HepG2 (cell line): ENCODE results near the gene LINGO3. TPM values are rescaled to one million over a fixed set of nuclear protein-coding genes. Genes with fewer than 3 reads are reported as not detected.
"Not testable (repeated sequence)": the region's sequence is repeated elsewhere in the genome, so short reads cannot be mapped to it uniquely, and the experiment has no call there.

Experiments used
- ATAC-seq: fragments of 200-7000 bp; cut with Tn5 transposase; 3 replicates; pipeline ENCODE4 v1.9.1; 2020; ENCODE audit warnings: mild to moderate bottlenecking, moderate library complexity
- BruUV-seq: library from RNA; stranded (reverse); fragments of 400-500 nt; replicated peaks from 2 replicates; lab custom pipeline; 2021; lab: Mats Ljungman, UMichigan
- CTCF ChIA-PET: fragments of 300-600 bp; formaldehyde crosslinking; extraction: SDS; loops from one replicate; lab custom pipeline; 2021; ENCODE audit warnings: low total read pairs, inconsistent platforms, low intra/inter-chr PET ratio; lab: Yijun Ruan, JAX
- POLR2A ChIA-PET: fragments of 350-600 bp; sonication (Branson Sonifier 250); formaldehyde crosslinking; loops from one replicate; lab custom pipeline; 2020; ENCODE audit warnings: antibody characterized with exemption, inconsistent platforms; lab: Yijun Ruan, JAX
- DNase-seq: peaks from one replicate; pipeline ENCODE4 v3.0.0-alpha.2; 2015; ENCODE audit warnings: low spot score
- FAIRE-seq: peaks from 3 replicates; lab custom pipeline; 2011; peaks lifted over from hg19 to GRCh38; lab: Jason Lieb, UNC
- H2AFZ ChIP-seq: one replicate; pipeline ENCODE4 v1.6.1; 2011; ENCODE audit warnings: low read length, inconsistent platforms
- H3K27ac ChIP-seq: fragments of 300-600 bp; 3 replicates; pipeline ENCODE4 v1.8.0; 2011; ENCODE audit warnings: mixed run types, mild to moderate bottlenecking, mixed read lengths, low read length, inconsistent platforms; ENCODE audit not compliant: insufficient read depth; ENCODE audit errors: extremely low read length
- H3K27me3 ChIP-seq, 2 experiments: fragments of 200-600 bp in 1 of 2; 2 replicates in 1 of 2; 3 replicates in 1 of 2; pipeline versions ENCODE4 v1.6.0 to v1.8.0; 2011; ENCODE audit warnings: low read length in 2 of 2, mild to moderate bottlenecking in 2 of 2, moderate library complexity in 2 of 2, inconsistent platforms in 1 of 2; ENCODE audit not compliant: insufficient read depth in 2 of 2, control insufficient read depth in 1 of 2
- H3K36me3 ChIP-seq, 2 experiments: fragments of 200-600 bp in 1 of 2; replicated peaks in 1 of 2; 2 replicates in 1 of 2; 3 replicates in 1 of 2; pipeline versions ENCODE4 v1.5.1 to v1.8.0; 2011; ENCODE audit warnings: low read length in 2 of 2, inconsistent platforms in 1 of 2; ENCODE audit not compliant: insufficient read depth in 2 of 2, control insufficient read depth in 1 of 2
- H3K4me1 ChIP-seq: 2 replicates; pipeline ENCODE4 v1.5.1; 2012; ENCODE audit warnings: low read length, inconsistent platforms; ENCODE audit not compliant: insufficient read depth
- H3K4me2 ChIP-seq: 2 replicates; pipeline ENCODE4 v1.6.0; 2011; ENCODE audit warnings: low read depth, low read length, inconsistent platforms
- H3K4me3 ChIP-seq, 3 experiments: fragments of 200-600 bp in 1 of 3; sonication (generic), shearing (Covaris generic) in 1 of 3; replicated peaks in 1 of 3; 2 replicates each; pipeline ENCODE4 v1.5.1; 2011 to 2016; ENCODE audit warnings: low read length in 3 of 3, inconsistent platforms in 2 of 3, low read depth in 2 of 3, mild to moderate bottlenecking in 2 of 3, control low read depth in 1 of 3, mixed read lengths in 1 of 3; ENCODE audit not compliant: insufficient read depth in 1 of 3
- H3K79me2 ChIP-seq: one replicate; pipeline ENCODE4 v1.6.1; 2011; ENCODE audit warnings: low read length, inconsistent platforms; ENCODE audit not compliant: insufficient read depth
- H3K9ac ChIP-seq: 2 replicates; pipeline ENCODE4 v1.6.0; 2011; ENCODE audit warnings: mild to moderate bottlenecking, low read depth, low read length, inconsistent platforms; ENCODE audit not compliant: insufficient read depth
- H3K9me3 ChIP-seq: 2 replicates; pipeline ENCODE4 v1.5.1; 2012; ENCODE audit warnings: mild to moderate bottlenecking, low read length
- H4K20me1 ChIP-seq: 2 replicates; pipeline ENCODE4 v1.6.0; 2011; ENCODE audit warnings: inconsistent platforms, mild to moderate bottlenecking, low read length, moderate library complexity; ENCODE audit not compliant: insufficient read depth
- MXD4 ChIP-seq: IDR thresholded peaks from 2 replicates; pipeline ENCODE4 v1.6.1; 2016; ENCODE audit warnings: mild to moderate bottlenecking, missing biosample characterization, missing genetic modification reagents
- ZMYM3 ChIP-seq: sonication (generic); formaldehyde crosslinking; IDR thresholded peaks from 2 replicates; pipeline ENCODE4 v1.5.1; 2020; ENCODE audit warnings: mild to moderate bottlenecking, missing genetic modification reagents
- ZNF768 ChIP-seq: sonication (generic); formaldehyde crosslinking; IDR thresholded peaks from 2 replicates; pipeline ENCODE4 v1.4.0; 2020; ENCODE audit warnings: missing genetic modification reagents
- WGBS: methylation state at CpG from one replicate; pipeline ENCODE4 v1.1.6; 2017; ENCODE audit warnings: low lambda C conversion rate; 5-methylcytosine and 5-hydroxymethylcytosine counted together
- in situ Hi-C: cut with HindIII; loops from 2 replicates; pipeline ENCODE4 v1.10.0; 2017; ENCODE audit warnings: low pct_unique_long_range_greater_than_20kb; ENCODE audit not compliant: extremely low pct_ligation_motif_present
- intact Hi-C: fragments of 100-400 bp; cut with micrococcal nuclease; formaldehyde crosslinking; loops from one replicate; pipeline ENCODE4 v1.10.0; 2022; ENCODE audit not compliant: unreplicated experiment
- polyA plus RNA-seq, 8 experiments: library from polyadenylated mRNA; depleted of rRNA in 3 of 8; stranded (reverse) in 7 of 8; unstranded in 1 of 8; fragments of >200 nt; fragmentation: Illumina TruSeq in 4 of 8; extraction: Trizol in 4 of 8; gene quantifications; 2 replicates each; pipeline versions ENCODE4 v1.2.1 to v1.2.3, GENCODE V29; 2011 to 2016; ENCODE audit warnings: low read depth in 4 of 8, missing spikeins in 1 of 8, mixed read lengths in 1 of 8; ENCODE audit not compliant: insufficient read depth in 1 of 8
- total RNA-seq, 5 experiments: library from RNA; depleted of rRNA; stranded (reverse); fragments of >200 nt; fragmentation: Illumina TruSeq; extraction: Trizol; gene quantifications; 2 replicates each; pipeline ENCODE4 v1.2.3, GENCODE V29; 2016; ENCODE audit warnings: low read depth in 1 of 5

LINGO3 gene
- total and polyA plus RNA-seq, 2 of the 13 experiments (the other 11 are each of a cell fraction or from before 2014, with no cell fraction given): not detected

- no peak for TF ChIP-seq MXD4 (CRISPR knock-in tag)
These were observed 25.7 kb downstream of the LINGO3 start, which contains the start of gene PEAK3 (continued) for GRCh38 chr19:2282062-2282861.

- peaks cover 2 to 25% of the 10 kb centered on the region in 2 experiments; a peak in 4 of 5 replicates for H3K27me3 ChIP-seq
- H3K4me1 ChIP-seq: peaks cover 20% of the 10 kb centered on the region
- TF ChIP-seq ZMYM3 (CRISPR knock-in tag) (peak; percentile 30; the same call in 1 of the 2 replicates), ZNF768 (peak; percentile 95)
- TF ChIP-seq, all 625 proteins: peak for 2; not testable (repeated sequence) for 623
- WGBS: 7% methylated on average over 2 of the region's 16 CpGs
- in situ Hi-C loops, DNase-seq, FAIRE-seq, H3K9me3 ChIP-seq, POLR2A ChIA-PET, BruUV-seq, intact Hi-C loops, CTCF ChIA-PET, H3K9ac ChIP-seq, H3K36me3 ChIP-seq, H3K27ac ChIP-seq, H2AFZ ChIP-seq, H4K20me1 ChIP-seq, H3K79me2 ChIP-seq: not testable (repeated sequence)
- Histone ChIP-seq H3K4me3 (peak overlapping the region in 2 of 3 experiments; percentile 23 to 57; a peak in 3 of 6 replicates), H3K4me2 (peak overlapping the region; percentile 62; the same call in 1 of the 2 replicates)
- peak; percentile 21 for ATAC-seq
These were observed 26.5 kb downstream of the LINGO3 start for GRCh38 chr19:2281265-2282061.
